HCT116 (cell line): ENCODE results near the gene CNTN4. TPM values are rescaled to one million over a fixed set of nuclear protein-coding genes. Genes with fewer than 3 reads are reported as not detected.

ENCODE experiments used
- ATAC-seq: fragments of 200-7000 bp; cut with Tn5 transposase; 2 replicates; pipeline ENCODE4 v1.9.1; 2020; ENCODE audit warnings: mild to moderate bottlenecking, moderate library complexity
- BruUV-seq: library from RNA; stranded (reverse); fragments of 400-500 nt; replicated peaks from 2 replicates; lab custom pipeline; 2021; lab: Mats Ljungman, UMichigan
- CTCF ChIA-PET: fragments of 300-600 bp; sonication (Branson Sonifier 250); formaldehyde crosslinking; loops from one replicate; lab custom pipeline; 2021; ENCODE audit warnings: antibody characterized with exemption; lab: Charles Lee
- POLR2A ChIA-PET: fragments of 300-600, 350-600 bp; sonication (Branson Sonifier 250); formaldehyde crosslinking; loops from one replicate; lab custom pipeline; 2021; ENCODE audit warnings: antibody characterized with exemption; lab: Charles Lee
- RAD21 ChIA-PET, 2 experiments: fragments of 300-600 bp; sonication (Branson Sonifier 250); formaldehyde crosslinking; loops; one replicate each; lab custom pipeline; 2023; ENCODE audit warnings: low total read pairs in 2 of 2; ENCODE audit not compliant: uncharacterized antibody in 2 of 2, unreplicated experiment in 2 of 2, low non-redundant PET in 1 of 2; lab: Charles Lee
- DNase-seq: peaks from one replicate; pipeline ENCODE4 v3.0.0-alpha.2; 2010; ENCODE audit warnings: low read depth, low spot score
- H2AFZ ChIP-seq: fragments of 200-600 bp; shearing (Covaris generic), sonication (generic); 2 replicates; pipeline ENCODE4 v1.6.1; 2017; ENCODE audit warnings: low read depth, mixed run types, mixed read lengths, antibody characterized with exemption, low read length; ENCODE audit not compliant: poor library complexity, severe bottlenecking
- H3K27ac ChIP-seq: 2 replicates; pipeline ENCODE4 v1.5.1; 2012; ENCODE audit warnings: low read depth, low read length
- H3K27me3 ChIP-seq: fragments of 200-600 bp; sonication (generic); 2 replicates; pipeline ENCODE4 v1.6.1; 2016; ENCODE audit warnings: mixed run types, low read length, mixed read lengths; ENCODE audit not compliant: insufficient read depth
- H3K36me3 ChIP-seq, 2 experiments: fragments of 200-500 bp in 1 of 2; fragments of 200-600 bp in 1 of 2; sonication (Bioruptor generic) in 1 of 2; sonication (generic) in 1 of 2; 2 replicates each; pipeline versions ENCODE4 v1.5.1 to v1.6.1; 2014 to 2016; ENCODE audit warnings: low read length in 2 of 2, inconsistent platforms in 1 of 2, mixed read lengths in 1 of 2, mixed run types in 1 of 2; ENCODE audit not compliant: insufficient read depth in 2 of 2, control insufficient read depth in 1 of 2
- H3K4me1 ChIP-seq, 2 experiments: fragments of 200-600 bp in 1 of 2; sonication (generic) in 1 of 2; 2 replicates each; pipeline versions ENCODE4 v1.5.1 to v1.6.1; 2012 to 2017; ENCODE audit warnings: low read length in 2 of 2, inconsistent platforms in 1 of 2, mild to moderate bottlenecking in 1 of 2, mixed read lengths in 1 of 2, mixed run types in 1 of 2, moderate library complexity in 1 of 2; ENCODE audit not compliant: insufficient read depth in 2 of 2, control insufficient read depth in 1 of 2
- H3K4me2 ChIP-seq: fragments of 200-600 bp; sonication (generic); 2 replicates; pipeline ENCODE4 v1.6.1; 2017; ENCODE audit warnings: mixed run types, low read length, mixed read lengths
- H3K4me3 ChIP-seq, 2 experiments: fragments of 200-600 bp in 1 of 2; sonication (generic) in 1 of 2; replicated peaks in 1 of 2; 2 replicates each; pipeline ENCODE4 v1.5.1; 2011 to 2016; ENCODE audit warnings: low read length in 2 of 2, control low read depth in 1 of 2, low read depth in 1 of 2, mild to moderate bottlenecking in 1 of 2, mixed read lengths in 1 of 2, mixed run types in 1 of 2
- H3K79me2 ChIP-seq: fragments of 200-600 bp; sonication (generic); 2 replicates; pipeline ENCODE4 v1.6.1; 2017; ENCODE audit warnings: mild to moderate bottlenecking, mixed run types, low read length, moderate library complexity, mixed read lengths; ENCODE audit not compliant: insufficient read depth
- H3K9ac ChIP-seq: fragments of 200-600 bp; sonication (generic); 2 replicates; pipeline ENCODE4 v1.6.1; 2016; ENCODE audit warnings: low read length, mixed read lengths
- H3K9me2 ChIP-seq: fragments of 200-600 bp; sonication (generic), shearing (Covaris generic); 2 replicates; pipeline ENCODE4 v1.6.1; 2017; ENCODE audit warnings: mixed run types, mild to moderate bottlenecking, moderate library complexity; ENCODE audit not compliant: insufficient read depth
- H3K9me3 ChIP-seq, 2 experiments: fragments of 200-500 bp in 1 of 2; fragments of 200-600 bp in 1 of 2; sonication (Bioruptor generic) in 1 of 2; sonication (generic) in 1 of 2; 2 replicates each; pipeline ENCODE4 v1.6.1; 2014 to 2017; ENCODE audit warnings: low read length in 2 of 2, mixed read lengths in 2 of 2, inconsistent platforms in 1 of 2, low read depth in 1 of 2, mild to moderate bottlenecking in 1 of 2, mixed run types in 1 of 2, moderate library complexity in 1 of 2; ENCODE audit not compliant: control insufficient read depth in 1 of 2, insufficient read depth in 1 of 2
- H4K20me1 ChIP-seq: fragments of 200-600 bp; sonication (generic), shearing (Covaris generic); 2 replicates; pipeline ENCODE4 v1.6.1; 2017; ENCODE audit warnings: mixed run types, mild to moderate bottlenecking, moderate library complexity; ENCODE audit not compliant: insufficient read depth
- ATF3 ChIP-seq: IDR thresholded peaks from 2 replicates; pipeline ENCODE4 v1.6.1; 2012
- CEBPB ChIP-seq: IDR thresholded peaks from 2 replicates; pipeline ENCODE4 v1.6.1; 2012; ENCODE audit warnings: low read depth
- CTCF ChIP-seq, 3 experiments: fragments of 200-600 bp in 1 of 3; sonication (generic) in 1 of 3; IDR thresholded peaks in 2 of 3; conservative IDR thresholded peaks in 1 of 3; 2 replicates each; pipeline ENCODE4 v1.5.1; 2012 to 2017; ENCODE audit warnings: low read depth in 2 of 3, low read length in 2 of 3, antibody characterized with exemption in 1 of 3, borderline replicate concordance in 1 of 3, control low read depth in 1 of 3, mild to moderate bottlenecking in 1 of 3, mixed read lengths in 1 of 3, mixed run types in 1 of 3, moderate library complexity in 1 of 3; ENCODE audit not compliant: insufficient read depth in 1 of 3
- EGR1 ChIP-seq: IDR thresholded peaks from 2 replicates; pipeline ENCODE4 v1.6.1; 2012; ENCODE audit warnings: low read depth
- ELF1 ChIP-seq: IDR thresholded peaks from 2 replicates; pipeline ENCODE4 v1.6.1; 2012; ENCODE audit warnings: low read depth, borderline replicate concordance
- EZH2phosphoT487 ChIP-seq: fragments of 200-600 bp; IDR thresholded peaks from 2 replicates; pipeline ENCODE4 v1.6.1; 2018; ENCODE audit warnings: antibody characterized with exemption, borderline replicate concordance
- JUND ChIP-seq: IDR thresholded peaks from 2 replicates; pipeline ENCODE4 v1.6.1; 2012
- POLR2AphosphoS5 ChIP-seq: IDR thresholded peaks from 2 replicates; pipeline ENCODE4 v1.6.1; 2011; ENCODE audit warnings: mild to moderate bottlenecking, low read depth, low read length, moderate library complexity
- SRF ChIP-seq: IDR thresholded peaks from 2 replicates; pipeline ENCODE4 v1.6.1; 2012; ENCODE audit warnings: low read depth
- TCF7L2 ChIP-seq: IDR thresholded peaks from 2 replicates; pipeline ENCODE4 v1.7.0; 2011; ENCODE audit warnings: borderline replicate concordance, inconsistent platforms; ENCODE audit not compliant: insufficient read depth, insufficient read length; ENCODE audit errors: extremely low read depth
- intact Hi-C: fragments of 100-400 bp; cut with micrococcal nuclease; formaldehyde crosslinking; loops from 2 replicates; pipeline ENCODE4 v1.10.0; 2022
- total RNA-seq: library from RNA; stranded (reverse); gene quantifications from one replicate; pipeline ENCODE4 v1.2.1, GENCODE V29; 2021; ENCODE audit not compliant: unreplicated experiment
- TF ChIP-seq, protein P1 (sequence below): IDR thresholded peaks from 2 replicates; pipeline ENCODE4 v1.6.1; 2012; ENCODE audit warnings: low read depth

The CNTN4 gene
- total RNA-seq, 1 experiment from 2014 or later, result not detected

GRCh38 chr3:3071136-3071535 is 972.5 kb downstream of the CNTN4 start:
- intact Hi-C loops, result no loop called here
- 0 out of 2 replicates have a peak, but pooled peaks cover 3% of the 10 kb centered on the region for H3K27me3 ChIP-seq
- POLR2A ChIA-PET, result no interaction called here
- H3K4me1 ChIP-seq, result no peaks in the 10 kb centered on the region
- no peak overlapping the region for H3K9ac ChIP-seq
- H3K9me3 ChIP-seq, result no peaks in the 10 kb centered on the region
- H2AFZ ChIP-seq, result no peak overlapping the region
- H3K4me2 ChIP-seq, result no peak overlapping the region
- ATAC-seq, result no peak
- no peak for DNase-seq
- CTCF ChIA-PET, result no interaction called here
- TF ChIP-seq EZH2phosphoT487, result no peak
- TF ChIP-seq TCF7L2, result no peak
- TF ChIP-seq EGR1, result no peak
- no peak for TF ChIP-seq ELF1
- TF ChIP-seq ATF3, result no peak
- TF ChIP-seq SRF, result no peak
- H3K79me2 ChIP-seq, result no peaks in the 10 kb centered on the region
- no peak overlapping the region for H3K27ac ChIP-seq
- H4K20me1 ChIP-seq, result no peaks in the 10 kb centered on the region
- H3K36me3 ChIP-seq, result no peaks in the 10 kb centered on the region
- H3K4me3 ChIP-seq, result no peak overlapping the region
- no TSS peak for BruUV-seq
- no peaks in the 10 kb centered on the region for H3K9me2 ChIP-seq
- RAD21 ChIA-PET, result no interaction called here

DNA sequence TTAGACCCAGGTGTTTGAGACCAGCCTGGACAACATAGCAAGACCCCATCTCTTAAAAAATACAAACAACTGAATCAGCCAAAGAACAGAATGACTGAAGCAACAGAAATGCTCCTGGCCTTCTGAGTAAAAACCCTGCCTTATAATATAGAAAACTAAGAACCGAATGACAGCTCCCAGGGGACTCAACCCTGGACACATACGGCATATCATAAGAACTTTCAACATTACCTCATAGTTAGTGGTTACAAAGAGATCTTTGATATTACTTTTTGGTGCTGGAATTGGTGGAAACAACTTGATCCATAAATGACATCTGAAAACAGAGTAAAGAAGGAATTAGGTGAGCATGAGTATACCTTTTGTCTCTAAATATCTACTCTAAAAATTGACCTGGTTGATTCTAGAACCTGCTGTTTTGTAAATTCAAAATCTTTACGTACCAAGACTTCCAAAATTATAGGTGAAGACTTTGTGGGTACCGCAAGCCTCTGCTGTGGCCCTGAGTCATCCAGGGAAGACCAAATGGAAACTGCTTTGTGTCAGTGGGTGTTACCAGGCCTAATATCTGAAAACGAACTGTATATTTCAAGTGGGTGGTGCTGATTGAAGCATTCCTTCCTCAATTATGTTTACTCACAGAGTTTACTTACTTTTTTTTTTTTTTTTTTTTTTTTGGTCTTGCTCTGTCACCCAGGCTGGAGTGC is 976.0 kb downstream of the CNTN4 start:
- ATAC-seq (no peak), DNase-seq (no peak)
- Histone ChIP-seq H3K9me3 (no peaks in the 10 kb centered on the region), H3K4me2 (no peak overlapping the region), H2AFZ (no peak overlapping the region), H3K79me2 (no peaks in the 10 kb centered on the region), H3K27ac (no peak overlapping the region), H3K4me3 (no peak overlapping the region), H3K4me1 (no peaks in the 10 kb centered on the region), H3K9me2 (no peaks in the 10 kb centered on the region), H3K27me3 (peaks cover 9% of the 10 kb centered on the region; the same call in 1 of the 2 replicates), H3K36me3 (no peaks in the 10 kb centered on the region), H4K20me1 (no peaks in the 10 kb centered on the region), H3K9ac (no peak overlapping the region)
- no TSS peak for BruUV-seq
- TF ChIP-seq SRF, result no peak
- no peak for TF ChIP-seq JUND
- no peak for TF ChIP-seq CTCF (IDR thresholded peaks at IDR 0.05 in 2 of 3, conservative IDR thresholded peaks at IDR 0.05 in 1 of 3; ENCODE audit: borderline replicate concordance in 1 of 3, insufficient read depth in 1 of 3, low read depth in 2 of 3, low read length in 2 of 3)
- no peak for TF ChIP-seq EGR1
- no peak for TF ChIP-seq TCF7L2
- TF ChIP-seq CEBPB, result no peak
- no peak for TF ChIP-seq POLR2AphosphoS5
- TF ChIP-seq, protein P1, sequence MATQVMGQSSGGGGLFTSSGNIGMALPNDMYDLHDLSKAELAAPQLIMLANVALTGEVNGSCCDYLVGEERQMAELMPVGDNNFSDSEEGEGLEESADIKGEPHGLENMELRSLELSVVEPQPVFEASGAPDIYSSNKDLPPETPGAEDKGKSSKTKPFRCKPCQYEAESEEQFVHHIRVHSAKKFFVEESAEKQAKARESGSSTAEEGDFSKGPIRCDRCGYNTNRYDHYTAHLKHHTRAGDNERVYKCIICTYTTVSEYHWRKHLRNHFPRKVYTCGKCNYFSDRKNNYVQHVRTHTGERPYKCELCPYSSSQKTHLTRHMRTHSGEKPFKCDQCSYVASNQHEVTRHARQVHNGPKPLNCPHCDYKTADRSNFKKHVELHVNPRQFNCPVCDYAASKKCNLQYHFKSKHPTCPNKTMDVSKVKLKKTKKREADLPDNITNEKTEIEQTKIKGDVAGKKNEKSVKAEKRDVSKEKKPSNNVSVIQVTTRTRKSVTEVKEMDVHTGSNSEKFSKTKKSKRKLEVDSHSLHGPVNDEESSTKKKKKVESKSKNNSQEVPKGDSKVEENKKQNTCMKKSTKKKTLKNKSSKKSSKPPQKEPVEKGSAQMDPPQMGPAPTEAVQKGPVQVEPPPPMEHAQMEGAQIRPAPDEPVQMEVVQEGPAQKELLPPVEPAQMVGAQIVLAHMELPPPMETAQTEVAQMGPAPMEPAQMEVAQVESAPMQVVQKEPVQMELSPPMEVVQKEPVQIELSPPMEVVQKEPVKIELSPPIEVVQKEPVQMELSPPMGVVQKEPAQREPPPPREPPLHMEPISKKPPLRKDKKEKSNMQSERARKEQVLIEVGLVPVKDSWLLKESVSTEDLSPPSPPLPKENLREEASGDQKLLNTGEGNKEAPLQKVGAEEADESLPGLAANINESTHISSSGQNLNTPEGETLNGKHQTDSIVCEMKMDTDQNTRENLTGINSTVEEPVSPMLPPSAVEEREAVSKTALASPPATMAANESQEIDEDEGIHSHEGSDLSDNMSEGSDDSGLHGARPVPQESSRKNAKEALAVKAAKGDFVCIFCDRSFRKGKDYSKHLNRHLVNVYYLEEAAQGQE, result no peak
- intact Hi-C loops, result no loop called here
- ChIA-PET CTCF (no interaction called here), RAD21 (no interaction called here), POLR2A (no interaction called here)
